Natural killer cell (primary cell): ENCODE data around the gene DIPK1B. TPM values are rescaled to one million over a fixed set of nuclear protein-coding genes. Genes with fewer than 3 reads are reported as not detected.
"Not testable (repeated sequence)": the region's sequence is repeated elsewhere in the genome, so short reads cannot be mapped to it uniquely, and the experiment has no call there.

ENCODE experiments used
- ATAC-seq, 3 donors: fragments of 150-1000 bp in 2 of 3; fragments of 200-7000 bp in 1 of 3; cut with Tn5 transposase; 1 replicate in 1 of 3; 2 replicates in 2 of 3; pipeline ENCODE4 v1.10.0; 2021; ENCODE audit warnings: mild to moderate bottlenecking in 2 of 3, moderate library complexity in 2 of 3
- DNase-seq, 2 donors: peaks; one replicate each; pipeline versions ENCODE4 v3.0.0 to v3.0.0-alpha.2; 2013 to 2021; ENCODE audit warnings: mixed read lengths in 1 of 2
- H3K27ac ChIP-seq: one replicate; pipeline ENCODE4 v1.5.1; 2013; ENCODE audit warnings: mild to moderate bottlenecking, low read length
- H3K27me3 ChIP-seq: one replicate; pipeline ENCODE4 v1.6.1; 2013; ENCODE audit warnings: low read length; ENCODE audit not compliant: control insufficient read depth, insufficient read depth
- H3K36me3 ChIP-seq: one replicate; pipeline ENCODE4 v1.6.1; 2013; ENCODE audit warnings: low read length; ENCODE audit not compliant: control insufficient read depth, insufficient read depth
- H3K4me1 ChIP-seq: one replicate; pipeline ENCODE4 v1.6.1; 2013; ENCODE audit warnings: low read length; ENCODE audit not compliant: control insufficient read depth, insufficient read depth
- H3K4me3 ChIP-seq: one replicate; pipeline ENCODE4 v1.5.1; 2013; ENCODE audit warnings: low read length
- H3K9me3 ChIP-seq: one replicate; pipeline ENCODE4 v1.6.1; 2013; ENCODE audit warnings: low read length; ENCODE audit not compliant: control insufficient read depth, insufficient read depth
- H3K27ac Mint-ChIP-seq, 2 donors: one replicate each; pipeline ENCODE4 v1.8.0; 2022; ENCODE audit warnings: mild to moderate bottlenecking in 2 of 2, mixed read lengths in 2 of 2, moderate library complexity in 1 of 2
- H3K27me3 Mint-ChIP-seq, 2 donors: one replicate each; pipeline ENCODE4 v1.8.0; 2022; ENCODE audit warnings: low read depth in 2 of 2, mixed read lengths in 2 of 2
- H3K36me3 Mint-ChIP-seq: one replicate; pipeline ENCODE4 v1.8.0; 2022; ENCODE audit warnings: mixed read lengths
- H3K4me1 Mint-ChIP-seq, 2 donors: one replicate each; pipeline ENCODE4 v1.8.0; 2022; ENCODE audit warnings: mixed read lengths in 2 of 2
- H3K4me3 Mint-ChIP-seq: one replicate; pipeline ENCODE4 v1.8.0; 2022; ENCODE audit warnings: mild to moderate bottlenecking, moderate library complexity, mixed read lengths
- H3K9me3 Mint-ChIP-seq, 2 donors: one replicate each; pipeline ENCODE4 v1.8.0; 2022; ENCODE audit warnings: mixed read lengths in 2 of 2
- CTCF ChIP-seq: fragments of 200-600 bp; IDR thresholded peaks from one replicate; pipeline ENCODE4 v1.8.0; 2022; ENCODE audit warnings: antibody characterized with exemption
- WGBS: methylation state at CpG from one replicate; pipeline ENCODE4 v1.1.7; 2013; ENCODE audit warnings: missing lambda C conversion rate; ENCODE audit not compliant: insufficient coverage; 5-methylcytosine and 5-hydroxymethylcytosine counted together
- intact Hi-C: fragments of 100-400 bp; cut with micrococcal nuclease; formaldehyde crosslinking; loops from one replicate; pipeline ENCODE4 v1.14.2; 2022
- total RNA-seq, 4 donors: library from RNA; stranded (reverse); fragments of 120-200 nt in 1 of 4; gene quantifications; one replicate each; pipeline versions ENCODE4 v1.2.3 to v1.2.4, GENCODE V29; 2013 to 2022

DIPK1B gene
- total RNA-seq, 3 donors from 2014 or later (not counting 1 experiment from before 2014, with no cell fraction given): 0.31 to 0.39 TPM; not detected in 1

- Mint-ChIP-seq H3K9me3 (no peaks in the 10 kb centered on the region), H3K4me1 (peaks cover 8 to 12% of the 10 kb centered on the region in 2 donors), H3K27me3 (peaks cover 19% of the 10 kb centered on the region in 2 donors), H3K36me3 (no peaks in the 10 kb centered on the region), H3K27ac (peak overlapping the region; percentile 67 to 89), H3K4me3 (peak overlapping the region; percentile 59)
- Histone ChIP-seq H3K27ac (no peak overlapping the region), H3K9me3 (no peaks in the 10 kb centered on the region), H3K4me3 (peak overlapping the region; percentile 4), H3K27me3 (peaks cover 7% of the 10 kb centered on the region), H3K4me1 (peaks cover 32% of the 10 kb centered on the region), H3K36me3 (no peaks in the 10 kb centered on the region)
- WGBS: under 1% methylated on average over 38 of the region's 38 CpGs
- no peak for TF ChIP-seq CTCF
- intact Hi-C loops: loop anchor here (2.0 kb wide), 1 partner anchor 26 kb away; no protein-coding TSS in a partner anchor
- ATAC-seq (peak; percentile 79 to 91 (median 80)), DNase-seq (peak; percentile 60 to 76)
Measured at GRCh38 chr9:136700959-136701667, 11.3 kb upstream of the DIPK1B start.

DNA sequence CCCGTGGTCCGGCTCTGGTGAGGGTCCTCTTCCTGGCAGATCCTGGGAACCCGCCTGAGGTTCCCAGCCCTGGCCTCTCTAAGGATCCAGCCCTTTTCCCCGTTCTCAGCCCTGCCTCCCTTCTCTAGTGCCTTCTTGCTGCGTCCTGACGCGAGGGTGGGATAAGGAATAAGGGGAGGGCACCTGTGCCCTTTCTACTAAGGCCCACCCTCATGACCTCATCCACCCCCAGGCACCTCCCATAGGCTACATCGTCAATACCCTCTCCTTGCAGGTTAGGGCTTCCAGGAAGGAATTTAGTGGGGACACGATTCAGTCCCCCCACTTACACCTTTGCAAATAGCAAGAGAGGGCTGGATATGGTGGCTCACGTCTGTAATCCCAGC, 10.7 kb upstream of the DIPK1B start:
- Histone ChIP-seq H3K4me1 (peaks cover 31% of the 10 kb centered on the region), H3K4me3 (no peak overlapping the region), H3K27me3 (peaks cover 7% of the 10 kb centered on the region), H3K9me3 (no peaks in the 10 kb centered on the region), H3K27ac (no peak overlapping the region), H3K36me3 (no peaks in the 10 kb centered on the region)
- Mint-ChIP-seq H3K27ac (peak overlapping the region; percentile 67 to 89), H3K27me3 (peaks cover 19% of the 10 kb centered on the region in 2 donors), H3K9me3 (no peaks in the 10 kb centered on the region), H3K4me1 (peaks cover 8 to 12% of the 10 kb centered on the region in 2 donors), H3K36me3 (no peaks in the 10 kb centered on the region), H3K4me3 (peak overlapping the region; percentile 59)
- DNase-seq (no peak), ATAC-seq (peak in 1 of 3 donors; percentile 3)
- intact Hi-C loops: loop anchor here (2.0 kb wide), 1 partner anchor 25 kb away; no protein-coding TSS in a partner anchor
- WGBS: 33% methylated on average over 7 of the region's 10 CpGs
- no peak for TF ChIP-seq CTCF

- Mint-ChIP-seq H3K27ac (peak overlapping the region in 1 of 2 donors; percentile 89), H3K36me3 (no peaks in the 10 kb centered on the region), H3K4me1 (peaks cover 8 to 12% of the 10 kb centered on the region in 2 donors), H3K27me3 (peaks cover 12 to 16% of the 10 kb centered on the region in 2 donors), H3K9me3 (no peaks in the 10 kb centered on the region), H3K4me3 (no peak overlapping the region)
- H3K36me3 ChIP-seq: no peaks in the 10 kb centered on the region
- H3K27ac ChIP-seq: no peak overlapping the region
- no peak for DNase-seq
- WGBS: 38% methylated on average over 12 of the region's 12 CpGs
- H3K27me3 ChIP-seq: peaks cover 7% of the 10 kb centered on the region
- H3K9me3 ChIP-seq: no peaks in the 10 kb centered on the region
- H3K4me1 ChIP-seq: peaks cover 23% of the 10 kb centered on the region
- H3K4me3 ChIP-seq: no peak overlapping the region
- no peak for TF ChIP-seq CTCF
- intact Hi-C loops: no loop called here
- ATAC-seq: peak in 1 of 3 donors; percentile 11
Measured at GRCh38 chr9:136703276-136703860, 9.0 kb upstream of the DIPK1B start.

GRCh38 chr9:136704741-136705140, 7.6 kb upstream of the DIPK1B start:
- H3K27me3 Mint-ChIP-seq: peaks cover 6 to 19% of the 10 kb centered on the region in 2 donors
- intact Hi-C loops, H3K9me3 ChIP-seq, H3K36me3 Mint-ChIP-seq, H3K4me3 Mint-ChIP-seq, H3K36me3 ChIP-seq, ATAC-seq, H3K9me3 Mint-ChIP-seq, H3K27ac ChIP-seq, H3K27me3 ChIP-seq, DNase-seq, H3K27ac Mint-ChIP-seq, H3K4me3 ChIP-seq: not testable (repeated sequence)
- peaks cover 8 to 12% of the 10 kb centered on the region in 2 donors for H3K4me1 Mint-ChIP-seq
- peaks cover 23% of the 10 kb centered on the region for H3K4me1 ChIP-seq
- 92% methylated on average over 8 of the region's 8 CpGs for WGBS
